Right lobe of liver (tissue), 4 donors: Measurements from ENCODE around the gene ZMYND10.

Source experiments
- CTCF ChIP-seq, 4 donors: fragments of 200-600 bp in 3 of 4; fragments of 450-650 bp in 1 of 4; IDR thresholded peaks; one replicate each; pipeline versions ENCODE4 v1.5.1 to v1.8.0; 2016 to 2022; ENCODE audit warnings: antibody characterized with exemption in 4 of 4, mild to moderate bottlenecking in 2 of 4
- POLR2A ChIP-seq: fragments of 450-650 bp; IDR thresholded peaks from one replicate; pipeline ENCODE4 v1.6.1; 2017; ENCODE audit warnings: antibody characterized with exemption, mild to moderate bottlenecking
- donor health status: DM: no; HTN: no; CAD: no.
- donor health status: DM: no; HTN: no; CAD: no.
- donor health status: DM: no; HTN: yes; CAD: no.

- TF ChIP-seq CTCF (IDR thresholded peaks at IDR 0.05) = no peak
- no peak for TF ChIP-seq POLR2A
Observed at GRCh38 chr3:50293079-50293801, 52.3 kb downstream of the ZMYND10 start.
